Endothelial cell of coronary artery (primary cell): Measurements from ENCODE around the gene GAGE12F. TPM values are rescaled to one million over a fixed set of nuclear protein-coding genes. Genes with fewer than 3 reads are reported as not detected.

Experiments
- total RNA-seq: library from RNA; depleted of rRNA; stranded (reverse); fragments of >200 nt; gene quantifications from 2 replicates; pipeline ENCODE4 v1.2.3, GENCODE V29; 2014

The GAGE12F gene, protein sequence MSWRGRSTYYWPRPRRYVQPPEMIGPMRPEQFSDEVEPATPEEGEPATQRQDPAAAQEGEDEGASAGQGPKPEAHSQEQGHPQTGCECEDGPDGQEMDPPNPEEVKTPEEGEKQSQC
- total RNA-seq = not detected in 2 replicates

DNA sequence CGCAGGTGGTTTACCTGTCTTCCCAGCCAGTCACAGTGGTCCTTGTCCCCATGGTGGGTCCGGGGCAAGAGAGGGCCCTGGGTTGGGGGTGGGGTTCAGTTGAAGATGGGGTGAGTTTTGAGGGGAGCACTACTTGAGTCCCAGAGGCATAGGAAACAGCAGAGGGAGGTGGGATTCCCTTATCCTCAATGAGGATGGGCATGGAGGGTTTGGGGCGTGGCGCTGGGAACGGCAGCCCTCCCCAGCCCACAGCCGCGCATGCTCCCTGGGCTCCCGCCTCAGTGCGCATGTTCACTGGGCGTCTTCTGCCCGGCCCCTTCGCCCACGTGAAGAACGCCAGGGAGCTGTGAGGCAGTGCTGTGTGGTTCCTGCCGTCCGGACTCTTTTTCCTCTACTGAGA, at the start of gene GAGE12F:
Gene GAGE12F, plus strand, starts transcription at position 301 of the 400 bp plus-strand sequence. CDS start 1,155 bp downstream, outside the sequence.

DNA sequence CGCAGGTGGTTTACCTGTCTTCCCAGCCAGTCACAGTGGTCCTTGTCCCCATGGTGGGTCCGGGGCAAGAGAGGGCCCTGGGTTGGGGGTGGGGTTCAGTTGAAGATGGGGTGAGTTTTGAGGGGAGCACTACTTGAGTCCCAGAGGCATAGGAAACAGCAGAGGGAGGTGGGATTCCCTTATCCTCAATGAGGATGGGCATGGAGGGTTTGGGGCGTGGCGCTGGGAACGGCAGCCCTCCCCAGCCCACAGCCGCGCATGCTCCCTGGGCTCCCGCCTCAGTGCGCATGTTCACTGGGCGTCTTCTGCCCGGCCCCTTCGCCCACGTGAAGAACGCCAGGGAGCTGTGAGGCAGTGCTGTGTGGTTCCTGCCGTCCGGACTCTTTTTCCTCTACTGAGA, 28.8 kb upstream of the GAGE12F start, which contains the start of gene GAGE12C:
Gene GAGE12C, plus strand, starts transcription at position 301 of the 400 bp plus-strand sequence. CDS start 1,155 bp downstream, outside the sequence.

DNA sequence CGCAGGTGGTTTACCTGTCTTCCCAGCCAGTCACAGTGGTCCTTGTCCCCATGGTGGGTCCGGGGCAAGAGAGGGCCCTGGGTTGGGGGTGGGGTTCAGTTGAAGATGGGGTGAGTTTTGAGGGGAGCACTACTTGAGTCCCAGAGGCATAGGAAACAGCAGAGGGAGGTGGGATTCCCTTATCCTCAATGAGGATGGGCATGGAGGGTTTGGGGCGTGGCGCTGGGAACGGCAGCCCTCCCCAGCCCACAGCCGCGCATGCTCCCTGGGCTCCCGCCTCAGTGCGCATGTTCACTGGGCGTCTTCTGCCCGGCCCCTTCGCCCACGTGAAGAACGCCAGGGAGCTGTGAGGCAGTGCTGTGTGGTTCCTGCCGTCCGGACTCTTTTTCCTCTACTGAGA, 19.2 kb upstream of the GAGE12F start, which contains the start of gene GAGE12D:
Gene GAGE12D, plus strand, starts transcription at position 301 of the 400 bp plus-strand sequence. CDS start 1,155 bp downstream, outside the sequence.

DNA sequence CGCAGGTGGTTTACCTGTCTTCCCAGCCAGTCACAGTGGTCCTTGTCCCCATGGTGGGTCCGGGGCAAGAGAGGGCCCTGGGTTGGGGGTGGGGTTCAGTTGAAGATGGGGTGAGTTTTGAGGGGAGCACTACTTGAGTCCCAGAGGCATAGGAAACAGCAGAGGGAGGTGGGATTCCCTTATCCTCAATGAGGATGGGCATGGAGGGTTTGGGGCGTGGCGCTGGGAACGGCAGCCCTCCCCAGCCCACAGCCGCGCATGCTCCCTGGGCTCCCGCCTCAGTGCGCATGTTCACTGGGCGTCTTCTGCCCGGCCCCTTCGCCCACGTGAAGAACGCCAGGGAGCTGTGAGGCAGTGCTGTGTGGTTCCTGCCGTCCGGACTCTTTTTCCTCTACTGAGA, 9.7 kb upstream of the GAGE12F start, which contains the start of gene GAGE12E:
Gene GAGE12E, plus strand, starts transcription at position 301 of the 400 bp plus-strand sequence. CDS start 1,155 bp downstream, outside the sequence.

DNA sequence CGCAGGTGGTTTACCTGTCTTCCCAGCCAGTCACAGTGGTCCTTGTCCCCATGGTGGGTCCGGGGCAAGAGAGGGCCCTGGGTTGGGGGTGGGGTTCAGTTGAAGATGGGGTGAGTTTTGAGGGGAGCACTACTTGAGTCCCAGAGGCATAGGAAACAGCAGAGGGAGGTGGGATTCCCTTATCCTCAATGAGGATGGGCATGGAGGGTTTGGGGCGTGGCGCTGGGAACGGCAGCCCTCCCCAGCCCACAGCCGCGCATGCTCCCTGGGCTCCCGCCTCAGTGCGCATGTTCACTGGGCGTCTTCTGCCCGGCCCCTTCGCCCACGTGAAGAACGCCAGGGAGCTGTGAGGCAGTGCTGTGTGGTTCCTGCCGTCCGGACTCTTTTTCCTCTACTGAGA, 9.5 kb downstream of the GAGE12F start, which contains the start of gene GAGE12G:
Gene GAGE12G, plus strand, starts transcription at position 301 of the 400 bp plus-strand sequence. CDS start 1,155 bp downstream, outside the sequence.

DNA sequence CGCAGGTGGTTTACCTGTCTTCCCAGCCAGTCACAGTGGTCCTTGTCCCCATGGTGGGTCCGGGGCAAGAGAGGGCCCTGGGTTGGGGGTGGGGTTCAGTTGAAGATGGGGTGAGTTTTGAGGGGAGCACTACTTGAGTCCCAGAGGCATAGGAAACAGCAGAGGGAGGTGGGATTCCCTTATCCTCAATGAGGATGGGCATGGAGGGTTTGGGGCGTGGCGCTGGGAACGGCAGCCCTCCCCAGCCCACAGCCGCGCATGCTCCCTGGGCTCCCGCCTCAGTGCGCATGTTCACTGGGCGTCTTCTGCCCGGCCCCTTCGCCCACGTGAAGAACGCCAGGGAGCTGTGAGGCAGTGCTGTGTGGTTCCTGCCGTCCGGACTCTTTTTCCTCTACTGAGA, 19.0 kb downstream of the GAGE12F start, which contains the start of gene GAGE12H:
Gene GAGE12H, plus strand, starts transcription at position 301 of the 400 bp plus-strand sequence. CDS start 1,155 bp downstream, outside the sequence.

DNA sequence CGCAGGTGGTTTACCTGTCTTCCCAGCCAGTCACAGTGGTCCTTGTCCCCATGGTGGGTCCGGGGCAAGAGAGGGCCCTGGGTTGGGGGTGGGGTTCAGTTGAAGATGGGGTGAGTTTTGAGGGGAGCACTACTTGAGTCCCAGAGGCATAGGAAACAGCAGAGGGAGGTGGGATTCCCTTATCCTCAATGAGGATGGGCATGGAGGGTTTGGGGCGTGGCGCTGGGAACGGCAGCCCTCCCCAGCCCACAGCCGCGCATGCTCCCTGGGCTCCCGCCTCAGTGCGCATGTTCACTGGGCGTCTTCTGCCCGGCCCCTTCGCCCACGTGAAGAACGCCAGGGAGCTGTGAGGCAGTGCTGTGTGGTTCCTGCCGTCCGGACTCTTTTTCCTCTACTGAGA, 28.6 kb downstream of the GAGE12F start, which contains the start of gene GAGE2A:
Gene GAGE2A, plus strand, starts transcription at position 301 of the 400 bp plus-strand sequence. CDS start 1,155 bp downstream, outside the sequence.

DNA sequence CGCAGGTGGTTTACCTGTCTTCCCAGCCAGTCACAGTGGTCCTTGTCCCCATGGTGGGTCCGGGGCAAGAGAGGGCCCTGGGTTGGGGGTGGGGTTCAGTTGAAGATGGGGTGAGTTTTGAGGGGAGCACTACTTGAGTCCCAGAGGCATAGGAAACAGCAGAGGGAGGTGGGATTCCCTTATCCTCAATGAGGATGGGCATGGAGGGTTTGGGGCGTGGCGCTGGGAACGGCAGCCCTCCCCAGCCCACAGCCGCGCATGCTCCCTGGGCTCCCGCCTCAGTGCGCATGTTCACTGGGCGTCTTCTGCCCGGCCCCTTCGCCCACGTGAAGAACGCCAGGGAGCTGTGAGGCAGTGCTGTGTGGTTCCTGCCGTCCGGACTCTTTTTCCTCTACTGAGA, 38.1 kb downstream of the GAGE12F start, which contains the start of gene GAGE1:
Gene GAGE1, plus strand, starts transcription at position 301 of the 400 bp plus-strand sequence. CDS start 1,155 bp downstream, outside the sequence.

Other genes starting within 250 kb of the GAGE12F start
- gene GAGE12J, start 238.8 kb upstream of the GAGE12F start, total RNA-seq = not detected in 2 replicates
- not detected in 2 replicates for gene GAGE13, start 229.3 kb upstream of the GAGE12F start, total RNA-seq
- not detected in 2 replicates for gene GAGE12C, start 28.7 kb upstream of the GAGE12F start, total RNA-seq
- not detected in 2 replicates for gene GAGE12D, start 19.1 kb upstream of the GAGE12F start, total RNA-seq
- not detected in 2 replicates for gene GAGE12E, start 9.6 kb upstream of the GAGE12F start, total RNA-seq
- not detected in 2 replicates for gene GAGE12G, start 9.6 kb downstream of the GAGE12F start, total RNA-seq
- not detected in 2 replicates for gene GAGE12H, start 19.1 kb downstream of the GAGE12F start, total RNA-seq
- gene GAGE2A, start 28.7 kb downstream of the GAGE12F start, total RNA-seq = not detected in 2 replicates
- not detected in 2 replicates for gene GAGE1, start 38.2 kb downstream of the GAGE12F start, total RNA-seq
- not detected in 2 replicates for gene PAGE1, start 135.1 kb downstream of the GAGE12F start, total RNA-seq